PC-3 (cell line): ENCODE results near the gene DOCK1. TPM values are rescaled to one million over a fixed set of nuclear protein-coding genes. Genes with fewer than 3 reads are reported as not detected.

Experiments used
- ATAC-seq: fragments of 200-7000 bp; cut with Tn5 transposase; 2 replicates; pipeline ENCODE4 v1.9.1; 2020; ENCODE audit warnings: mild to moderate bottlenecking, moderate library complexity
- BruUV-seq: library from RNA; stranded (reverse); fragments of 400-500 nt; replicated peaks from 2 replicates; lab custom pipeline; 2021; lab: Mats Ljungman, UMichigan
- CTCF ChIA-PET: fragments of 300-600 bp; sonication (Branson Sonifier 250); formaldehyde crosslinking; loops from one replicate; lab custom pipeline; 2022; ENCODE audit warnings: antibody characterized with exemption; lab: Charles Lee
- POLR2A ChIA-PET: fragments of 300-600 bp; sonication (Branson Sonifier 250); formaldehyde crosslinking; loops from one replicate; lab custom pipeline; 2022; ENCODE audit warnings: antibody characterized with exemption; ENCODE audit not compliant: unreplicated experiment; lab: Charles Lee
- DNase-seq: peaks from one replicate; pipeline ENCODE4 v3.0.0-alpha.2; 2015
- H2AFZ ChIP-seq: fragments of 300-600 bp; sonication (generic); 2 replicates; pipeline ENCODE4 v1.6.0; 2016; ENCODE audit warnings: antibody characterized with exemption, low read length
- H3F3A ChIP-seq: fragments of 300-600 bp; sonication (generic); one replicate; pipeline ENCODE4 v1.6.0; 2017; ENCODE audit warnings: antibody characterized with exemption, low read length, control low read depth, mild to moderate bottlenecking; ENCODE audit not compliant: unreplicated experiment
- H3K27ac ChIP-seq: fragments of 300-600 bp; sonication (generic); 2 replicates; pipeline ENCODE4 v1.5.1; 2016; ENCODE audit warnings: mild to moderate bottlenecking, low read length
- H3K27me3 ChIP-seq: fragments of 300-600 bp; sonication (generic); 2 replicates; pipeline ENCODE4 v1.6.1; 2016; ENCODE audit warnings: low read length, mixed read lengths
- H3K36me3 ChIP-seq: fragments of 300-600 bp; sonication (generic); 2 replicates; pipeline ENCODE4 v1.6.1; 2016; ENCODE audit warnings: low read depth, mixed run types, low read length, mixed read lengths
- H3K4me1 ChIP-seq: fragments of 300-600 bp; sonication (generic); 2 replicates; pipeline ENCODE4 v1.5.1; 2016; ENCODE audit warnings: low read length; ENCODE audit not compliant: insufficient read depth
- H3K4me2 ChIP-seq: fragments of 300-600 bp; sonication (generic); 2 replicates; pipeline ENCODE4 v1.6.0; 2016; ENCODE audit warnings: low read length
- H3K4me3 ChIP-seq: fragments of 300-600 bp; sonication (generic); 2 replicates; pipeline ENCODE4 v1.5.1; 2016; ENCODE audit warnings: mild to moderate bottlenecking, low read length, mixed read lengths
- H3K79me2 ChIP-seq: fragments of 300-600 bp; sonication (generic); 2 replicates; pipeline ENCODE4 v1.6.1; 2017; ENCODE audit warnings: low read length, mixed read lengths
- H3K9ac ChIP-seq: fragments of 300-600 bp; sonication (generic); 2 replicates; pipeline ENCODE4 v1.6.0; 2016; ENCODE audit warnings: mild to moderate bottlenecking, low read length
- H3K9me2 ChIP-seq: fragments of 300-600 bp; sonication (generic); replicated peaks from 2 replicates; pipeline ENCODE4 v1.6.1; 2016; ENCODE audit warnings: mixed run types, low read length, mixed read lengths
- H3K9me3 ChIP-seq: fragments of 300-600 bp; sonication (generic); 2 replicates; pipeline ENCODE4 v1.6.1; 2016; ENCODE audit warnings: low read length, mixed read lengths
- H4K20me1 ChIP-seq: fragments of 300-600 bp; sonication (generic); 2 replicates; pipeline ENCODE4 v1.6.1; 2016; ENCODE audit warnings: low read length, mixed read lengths
- CTCF ChIP-seq: fragments of 300-600 bp; sonication (generic); conservative IDR thresholded peaks from 2 replicates; pipeline ENCODE4 v1.5.1; 2017; ENCODE audit warnings: antibody characterized with exemption, low read depth, mild to moderate bottlenecking, low read length
- EZH2 ChIP-seq: fragments of 300-600 bp; sonication (generic); IDR thresholded peaks from one replicate; pipeline ENCODE4 v1.6.1; 2017; ENCODE audit warnings: antibody characterized with exemption, mild to moderate bottlenecking, low read length; ENCODE audit not compliant: unreplicated experiment
- EZH2phosphoT487 ChIP-seq: fragments of 300-600 bp; sonication (generic); IDR thresholded peaks from 2 replicates; pipeline ENCODE4 v1.6.1; 2018; ENCODE audit warnings: mild to moderate bottlenecking, antibody characterized with exemption, low read length, borderline replicate concordance
- intact Hi-C: fragments of 100-400 bp; cut with micrococcal nuclease; formaldehyde crosslinking; loops from 2 replicates; pipeline ENCODE4 v1.9.0; 2023
- total RNA-seq: library from RNA; depleted of rRNA; stranded (reverse); fragments of >200 nt; gene quantifications from 2 replicates; pipeline ENCODE4 v1.2.3, GENCODE V29; 2014

The DOCK1 gene
- total RNA-seq, 1 experiment from 2014 or later, result 34.3 TPM

- ChIA-PET POLR2A (no interaction called here), CTCF (no interaction called here)
- no TSS peak for BruUV-seq
- Histone ChIP-seq H3K4me3 (no peak overlapping the region), H3K27ac (no peak overlapping the region), H2AFZ (no peak overlapping the region), H3F3A (no peaks in the 10 kb centered on the region), H3K27me3 (no peaks in the 10 kb centered on the region), H3K9ac (no peak overlapping the region), H3K4me1 (no peaks in the 10 kb centered on the region), H3K9me3 (no peaks in the 10 kb centered on the region), H4K20me1 (no peaks in the 10 kb centered on the region), H3K79me2 (no peaks in the 10 kb centered on the region), H3K36me3 (no peaks in the 10 kb centered on the region), H3K4me2 (no peak overlapping the region), H3K9me2 (no peaks in the 10 kb centered on the region)
- no peak for ATAC-seq
- no peak for TF ChIP-seq CTCF
- no peak for TF ChIP-seq EZH2
- TF ChIP-seq EZH2phosphoT487, result no peak
- DNase-seq, result no peak
- intact Hi-C loops, result no loop called here
These were observed 176.7 kb downstream of the DOCK1 start for GRCh38 chr10:127081851-127082345.

DNA sequence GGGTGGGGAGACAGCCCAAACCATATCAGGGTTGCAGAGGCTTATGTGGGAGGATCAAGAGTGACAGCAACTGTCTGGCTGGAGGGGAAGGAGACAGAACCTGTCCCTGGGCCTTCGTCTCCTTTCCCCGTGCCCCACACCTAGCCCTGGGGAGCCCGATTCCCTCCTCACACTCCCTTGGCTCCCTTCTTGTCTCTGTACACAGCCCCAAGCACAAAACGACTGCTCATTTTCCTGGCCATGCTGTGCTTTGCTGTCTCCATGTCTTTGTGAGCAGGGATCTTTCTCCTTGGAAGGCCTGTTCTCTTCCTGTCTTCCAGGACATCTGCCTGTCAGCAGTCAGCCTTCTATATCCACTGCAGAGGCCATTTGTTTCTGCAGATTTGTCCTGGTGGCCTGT, 177.4 kb downstream of the DOCK1 start:
- Histone ChIP-seq H3K9me3 (no peaks in the 10 kb centered on the region), H3K79me2 (no peaks in the 10 kb centered on the region), H3K4me2 (no peak overlapping the region), H2AFZ (no peak overlapping the region), H3K27ac (no peak overlapping the region), H3K9me2 (no peaks in the 10 kb centered on the region), H3K36me3 (no peaks in the 10 kb centered on the region), H3F3A (no peaks in the 10 kb centered on the region), H3K27me3 (no peaks in the 10 kb centered on the region), H3K4me1 (no peaks in the 10 kb centered on the region), H3K9ac (no peak overlapping the region), H4K20me1 (no peaks in the 10 kb centered on the region), H3K4me3 (no peak overlapping the region)
- TF ChIP-seq EZH2 (no peak), EZH2phosphoT487 (no peak), CTCF (no peak)
- intact Hi-C loops, result no loop called here
- DNase-seq (no peak), ATAC-seq (no peak)
- BruUV-seq, result no TSS peak
- POLR2A ChIA-PET, result no interaction called here
- CTCF ChIA-PET, result no interaction called here

DNA sequence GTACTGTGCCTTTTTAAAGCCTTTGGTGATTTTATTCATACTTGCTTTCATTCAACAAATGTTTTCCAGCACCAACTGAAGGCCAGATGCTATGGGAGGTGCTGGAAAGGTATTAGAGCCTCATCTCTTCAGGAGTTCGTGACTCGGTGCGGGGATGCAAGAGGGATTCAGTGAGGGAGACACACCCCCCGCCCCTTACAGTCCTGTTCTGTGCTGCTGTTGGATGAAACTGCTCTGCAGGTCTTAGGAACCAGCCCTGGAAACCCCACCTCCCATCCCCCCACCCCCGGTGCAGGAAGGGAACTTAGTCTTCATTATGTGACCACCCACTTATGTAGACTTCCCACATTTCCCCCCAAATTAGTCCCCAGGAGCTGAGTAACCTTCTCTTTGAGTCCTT, 180.7 kb downstream of the DOCK1 start:
- no peaks in the 10 kb centered on the region for H3K9me3 ChIP-seq
- H3K4me3 ChIP-seq, result no peak overlapping the region
- no peaks in the 10 kb centered on the region for H3K79me2 ChIP-seq
- no peaks in the 10 kb centered on the region for H4K20me1 ChIP-seq
- no peaks in the 10 kb centered on the region for H3K9me2 ChIP-seq
- TF ChIP-seq EZH2 (no peak), EZH2phosphoT487 (no peak), CTCF (no peak)
- no peak for DNase-seq
- H3K36me3 ChIP-seq, result no peaks in the 10 kb centered on the region
- no peak overlapping the region for H3K9ac ChIP-seq
- no peak overlapping the region for H3K27ac ChIP-seq
- no peaks in the 10 kb centered on the region for H3F3A ChIP-seq
- H3K4me2 ChIP-seq, result no peak overlapping the region
- CTCF ChIA-PET, result no interaction called here
- no TSS peak for BruUV-seq
- no peaks in the 10 kb centered on the region for H3K27me3 ChIP-seq
- ATAC-seq, result no peak
- intact Hi-C loops, result no loop called here
- no peak overlapping the region for H2AFZ ChIP-seq
- POLR2A ChIA-PET, result no interaction called here
- H3K4me1 ChIP-seq, result no peaks in the 10 kb centered on the region
